GM18867 (cell line): ENCODE data around the gene TMEM19.
"Not testable (repeated sequence)": the region's sequence is repeated elsewhere in the genome, so short reads cannot be mapped to it uniquely, and the experiment has no call there.

Experiments used
- ATAC-seq: cut with Tn5 transposase; IDR thresholded peaks from one replicate; pipeline ENCODE4 v1.9.1; 2021; ENCODE audit warnings: mild to moderate bottlenecking, moderate library complexity; ENCODE audit not compliant: unreplicated experiment

TMEM19 gene

GRCh38 chr12:71664411-71665089 is 21.3 kb upstream of the TMEM19 start:
- ATAC-seq = peak; percentile 15

DNA sequence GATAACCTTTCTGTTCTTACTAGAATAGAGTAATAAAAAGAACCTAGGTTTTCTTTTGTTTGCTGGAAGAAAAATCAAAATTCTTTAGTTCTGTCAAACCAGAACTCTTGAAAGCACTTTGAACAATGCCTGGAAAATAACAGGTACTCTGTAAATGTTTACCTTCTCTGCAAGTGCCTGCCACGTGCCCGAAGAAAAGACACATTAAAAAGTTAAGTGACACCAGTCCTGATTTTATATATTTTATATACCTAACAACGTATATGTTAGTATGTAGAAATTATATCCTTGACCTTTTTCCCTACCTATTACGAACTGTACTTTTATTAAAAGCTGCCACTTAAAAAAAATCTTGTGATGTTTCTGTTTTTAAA is 20.8 kb upstream of the TMEM19 start:
- ATAC-seq = no peak

- no peak for ATAC-seq
Measured at GRCh38 chr12:71666259-71666658, 19.6 kb upstream of the TMEM19 start.

- no peak for ATAC-seq
Measured at GRCh38 chr12:71671311-71671710, 14.6 kb upstream of the TMEM19 start.

DNA sequence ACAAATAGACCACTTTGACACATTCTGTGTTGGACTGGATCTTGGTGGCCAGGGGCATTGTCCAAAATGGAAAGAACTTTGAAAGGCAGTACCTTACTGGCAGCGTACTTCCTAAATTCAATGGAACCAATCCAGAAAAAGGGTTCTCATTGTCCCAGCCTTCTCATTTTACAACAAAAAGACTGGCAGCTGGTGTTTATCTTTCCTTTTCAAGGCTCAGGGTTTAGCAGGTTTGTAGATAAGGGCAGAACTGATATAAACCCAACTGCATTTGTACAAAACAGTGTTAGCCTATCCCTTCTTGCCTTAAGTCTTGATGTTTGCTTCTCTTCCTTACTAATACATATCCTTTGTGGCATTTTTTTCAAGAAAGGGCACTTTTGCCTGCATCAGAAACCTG is 14.1 kb upstream of the TMEM19 start:
- no peak for ATAC-seq

GRCh38 chr12:71682466-71682865 is 3.4 kb upstream of the TMEM19 start:
- ATAC-seq = no peak

GRCh38 chr12:71683633-71684032 is 2.2 kb upstream of the TMEM19 start:
- no peak for ATAC-seq

- ATAC-seq = no peak
Measured at GRCh38 chr12:71684081-71684480, 1.8 kb upstream of the TMEM19 start.

GRCh38 chr12:71685312-71685906 is 473 bp upstream of the TMEM19 start:
- ATAC-seq = no peak

DNA sequence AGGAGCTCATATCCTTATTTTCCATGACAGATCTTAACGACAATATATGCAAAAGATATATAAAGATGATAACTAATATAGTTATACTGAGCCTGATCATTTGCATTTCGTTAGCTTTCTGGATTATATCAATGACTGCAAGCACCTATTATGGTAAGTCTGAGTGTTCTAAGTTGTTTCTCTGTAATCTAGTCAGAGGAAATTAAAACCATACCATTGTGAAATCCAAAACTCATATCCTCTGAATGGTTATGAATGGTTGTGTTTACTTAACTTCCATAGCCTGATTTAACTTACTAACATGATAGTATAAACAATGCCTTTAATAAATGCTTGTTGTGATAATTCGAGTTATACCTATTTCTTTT is 760 bp downstream of the TMEM19 start:
- no peak for ATAC-seq

DNA sequence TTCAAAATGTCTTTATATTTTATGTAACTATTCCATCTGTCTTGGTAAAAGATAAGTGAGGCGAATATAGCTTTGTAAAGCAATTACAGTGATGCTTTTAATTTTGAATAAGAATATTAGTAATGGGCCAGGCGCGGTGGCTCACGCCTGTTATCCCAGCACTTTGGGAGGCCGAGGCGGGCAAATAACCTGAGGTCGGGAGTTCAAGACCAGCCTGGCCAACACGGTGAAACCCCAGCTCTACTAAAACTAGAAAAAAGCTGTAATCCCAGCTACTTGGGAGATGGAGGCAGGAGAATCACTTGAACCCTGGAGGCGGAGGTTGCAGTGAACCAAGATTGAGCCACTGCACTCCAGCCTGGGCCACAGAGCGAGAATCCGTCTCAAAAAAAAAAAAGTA is 1.3 kb downstream of the TMEM19 start:
- not testable (repeated sequence) for ATAC-seq

DNA sequence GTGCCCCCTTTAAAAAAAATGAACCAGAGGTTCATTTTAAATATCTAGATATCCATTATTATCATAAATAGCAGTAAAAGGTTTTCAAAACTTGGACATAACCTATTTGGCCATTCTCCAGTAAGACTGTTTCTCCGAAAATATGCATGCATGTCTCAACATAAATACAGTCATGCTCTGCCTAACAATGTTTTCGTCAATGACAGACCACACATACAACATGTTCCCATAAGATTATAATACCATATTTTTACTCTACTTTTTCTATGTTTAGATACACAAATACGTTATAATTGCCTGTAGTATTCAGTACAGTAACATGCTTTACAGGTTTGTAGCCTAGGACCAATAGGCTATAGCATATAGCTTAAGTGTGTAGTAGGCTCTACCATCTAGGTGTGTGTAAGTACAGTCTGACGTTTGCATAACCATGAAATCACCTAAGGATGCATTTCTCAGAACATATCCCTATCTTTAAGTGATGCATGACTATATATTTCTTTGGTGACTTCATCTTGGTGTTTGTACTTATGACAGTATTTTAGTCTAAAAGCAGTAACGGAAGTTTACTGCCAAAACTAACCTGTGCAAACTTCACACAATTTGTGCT is 3.2 kb downstream of the TMEM19 start:
- no peak for ATAC-seq

DNA sequence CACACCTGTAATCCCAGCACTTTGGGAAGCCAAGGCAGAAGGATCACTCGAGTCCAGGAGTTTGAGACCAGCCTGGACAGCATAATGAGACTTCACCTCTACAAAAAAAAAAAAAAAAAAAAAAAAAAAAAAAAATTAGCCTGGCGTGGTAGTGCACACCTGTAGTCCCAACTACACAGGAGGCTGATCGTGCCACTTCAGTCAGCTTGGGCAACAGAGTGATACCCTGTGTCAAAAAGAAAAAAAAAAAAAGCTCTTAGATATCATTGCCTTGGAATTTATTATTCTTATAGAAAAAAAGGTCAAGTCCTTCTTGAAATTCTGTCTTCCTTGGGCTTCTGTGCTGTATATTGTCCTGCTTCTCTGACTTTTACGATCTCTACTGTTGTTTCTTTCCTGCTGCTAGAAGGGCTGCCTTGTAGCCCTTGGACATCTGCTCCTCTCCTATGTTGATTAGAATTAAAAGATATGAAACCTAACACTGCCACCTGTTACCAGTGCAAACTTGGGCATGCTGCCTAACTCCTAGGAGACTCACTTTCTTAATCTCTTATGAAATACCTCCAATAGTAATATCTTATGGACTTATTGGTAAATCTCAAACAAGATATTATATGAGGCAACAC is 5.7 kb downstream of the TMEM19 start:
- ATAC-seq = no peak

- no peak for ATAC-seq
Measured at GRCh38 chr12:71693126-71693525, 7.2 kb downstream of the TMEM19 start.

- ATAC-seq = peak; percentile 0
Measured at GRCh38 chr12:71693651-71694050, 7.8 kb downstream of the TMEM19 start.

GRCh38 chr12:71694099-71694820 is 8.4 kb downstream of the TMEM19 start:
- peak; percentile 93 for ATAC-seq

DNA sequence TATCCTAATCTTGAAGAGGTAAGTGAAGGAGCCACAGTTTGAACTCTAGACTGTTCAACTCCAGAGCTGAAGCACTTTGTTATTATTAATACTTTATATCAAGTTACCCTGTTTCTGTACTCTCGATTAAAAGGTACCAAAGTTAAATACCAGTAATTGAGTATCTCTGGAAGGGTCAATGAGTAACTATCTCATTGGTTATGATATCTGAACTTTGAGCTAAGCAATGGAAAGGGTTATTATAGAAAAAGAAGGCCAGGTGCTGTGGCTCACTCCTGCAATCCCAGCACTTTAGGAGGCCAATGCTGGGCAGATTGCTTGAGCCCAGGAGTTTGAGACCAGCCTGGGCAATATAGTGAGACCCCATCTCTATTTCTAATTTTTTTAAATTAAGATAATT is 9.9 kb downstream of the TMEM19 start:
- ATAC-seq = no peak

- not testable (repeated sequence) for ATAC-seq
Measured at GRCh38 chr12:71702181-71702580, 16.3 kb downstream of the TMEM19 start.

DNA sequence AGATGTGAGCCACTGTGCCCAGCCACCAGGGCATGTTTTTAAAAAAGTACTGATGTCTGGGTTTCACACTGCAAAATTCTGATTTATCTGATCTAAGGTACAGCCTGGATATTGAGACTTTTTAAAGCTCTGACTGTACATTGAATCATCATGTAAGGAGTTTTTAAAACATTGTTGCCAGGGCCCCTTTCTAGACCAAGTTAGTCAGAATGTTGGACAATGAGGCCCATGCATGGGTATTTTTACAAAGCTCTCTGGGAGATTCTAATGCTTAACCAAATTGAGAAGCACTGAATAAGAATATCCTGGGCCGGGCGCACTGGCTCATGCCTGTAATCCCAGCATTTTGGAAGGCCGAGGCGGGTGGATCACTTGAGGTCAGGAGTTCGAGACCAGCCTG is 16.7 kb downstream of the TMEM19 start:
- no peak for ATAC-seq

DNA sequence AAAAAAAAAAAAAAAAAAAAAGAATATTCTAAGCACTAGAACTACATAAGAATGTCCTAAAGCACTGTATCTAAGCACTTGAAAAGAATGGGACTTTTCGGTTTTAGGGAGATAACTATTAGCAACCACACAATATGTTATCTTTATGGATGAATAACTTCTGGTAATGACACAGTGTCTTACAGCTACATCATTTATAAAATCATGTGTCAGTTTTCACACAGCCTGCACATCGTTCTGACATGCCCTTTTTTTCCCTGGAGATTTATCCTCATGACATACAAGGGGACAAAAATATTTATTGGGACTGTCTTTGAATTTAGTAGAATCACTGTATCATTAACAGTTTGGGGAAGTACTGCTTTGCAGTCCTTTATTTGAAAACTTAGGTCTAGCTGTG is 17.3 kb downstream of the TMEM19 start:
- no peak for ATAC-seq

DNA sequence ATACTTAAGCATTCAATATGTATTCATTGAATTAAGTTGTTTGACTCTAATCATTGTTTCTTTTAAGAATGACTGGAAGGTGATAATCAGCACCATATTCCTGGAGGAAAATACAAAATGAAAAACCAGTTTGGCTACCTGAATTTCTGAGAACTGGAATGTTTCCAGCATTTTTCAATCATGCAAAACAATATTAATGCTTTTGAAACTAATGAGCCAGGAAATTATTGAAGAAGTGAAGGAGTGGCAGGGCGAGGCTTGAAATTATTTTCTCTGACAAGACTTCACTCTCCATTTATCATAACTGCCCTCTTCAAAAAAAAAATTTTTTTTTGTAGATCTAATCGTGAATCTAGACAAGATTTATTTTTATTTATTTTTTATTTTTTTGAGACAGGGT is 19.0 kb downstream of the TMEM19 start:
- ATAC-seq = no peak
